Activated CD4-positive, alpha-beta T cell treated with anti-CD3 and anti-CD28 coated beads, Interleukin-2, amount 10 ng/mL, durations not matched to agents 7 days and 5 days (primary cell): ENCODE data around the gene IQGAP3. TPM values are rescaled to one million over a fixed set of nuclear protein-coding genes. Genes with fewer than 3 reads are reported as not detected.
"Not testable (repeated sequence)": the region's sequence is repeated elsewhere in the genome, so short reads cannot be mapped to it uniquely, and the experiment has no call there.

ENCODE experiments used
- CTCF ChIA-PET: fragments of 350-600 bp; sonication (Branson Sonifier 250); formaldehyde crosslinking; loops from one replicate; lab custom pipeline; 2021; ENCODE audit warnings: antibody characterized with exemption; lab: Charles Lee
- POLR2A ChIA-PET: fragments of 350-600 bp; sonication (Branson Sonifier 250); formaldehyde crosslinking; loops from one replicate; lab custom pipeline; 2021; ENCODE audit warnings: antibody characterized with exemption; lab: Charles Lee
- DNase-seq: peaks from one replicate; pipeline ENCODE4 v3.0.0-alpha.2; 2020
- H3K27ac Mint-ChIP-seq: one replicate; pipeline ENCODE4 v1.8.0; 2021; ENCODE audit warnings: mild to moderate bottlenecking, moderate library complexity, mixed read lengths
- H3K27me3 Mint-ChIP-seq: one replicate; pipeline ENCODE4 v1.8.0; 2021; ENCODE audit warnings: mixed read lengths
- H3K36me3 Mint-ChIP-seq: one replicate; pipeline ENCODE4 v1.8.0; 2021; ENCODE audit warnings: low read depth, mixed read lengths
- H3K4me1 Mint-ChIP-seq: one replicate; pipeline ENCODE4 v1.8.0; 2021; ENCODE audit warnings: mixed read lengths
- H3K4me3 Mint-ChIP-seq: one replicate; pipeline ENCODE4 v1.8.0; 2021; ENCODE audit warnings: mild to moderate bottlenecking, moderate library complexity, mixed read lengths
- H3K9me3 Mint-ChIP-seq: one replicate; pipeline ENCODE4 v1.8.0; 2021; ENCODE audit warnings: mixed read lengths
- total RNA-seq, 2 experiments: library from RNA; stranded (reverse); gene quantifications; one replicate each; pipeline ENCODE4 v1.2.3, GENCODE V29; 2021

The IQGAP3 gene
- total RNA-seq: 10 to 100 TPM; 25.2 to 25.5 TPM

GRCh38 chr1:156571919-156572662, at the start of gene IQGAP3:
IQGAP3 (minus strand) TSS chr1:156572565; CDS start chr1:156572529, 36 bp downstream.
- H3K27me3 Mint-ChIP-seq: peaks cover 15% of the 10 kb centered on the region
- H3K4me1 Mint-ChIP-seq: peaks cover 25% of the 10 kb centered on the region
- no peaks in the 10 kb centered on the region for H3K9me3 Mint-ChIP-seq
- peak within 1 kb of the TSS; percentile 94 for H3K4me3 Mint-ChIP-seq
- H3K36me3 Mint-ChIP-seq: peaks cover 16% of the 10 kb centered on the region
- peak within 1 kb of the TSS; percentile 78 for H3K27ac Mint-ChIP-seq
- peak; percentile 86 for DNase-seq
- CTCF ChIA-PET: interaction anchor here (0.7 to 3.1 kb wide), 2 partner anchors 17 to 91 kb away, joined by 3 to 8 read pairs; no protein-coding TSS in a partner anchor
- POLR2A ChIA-PET: no interaction called here

- no peaks in the 10 kb centered on the region for H3K9me3 Mint-ChIP-seq
- POLR2A ChIA-PET: no interaction called here
- H3K4me3 Mint-ChIP-seq: no peak overlapping the region
- H3K27me3 Mint-ChIP-seq: peaks cover 74% of the 10 kb centered on the region
- CTCF ChIA-PET: interaction anchor here (0.6 to 2.6 kb wide), 7 partner anchors 9 to 252 kb away, joined by 3 to 10 read pairs (median 4); partner anchors contain the start of gene CRABP2
- H3K4me1 Mint-ChIP-seq: peaks cover 3% of the 10 kb centered on the region
- DNase-seq: no peak
- no peaks in the 10 kb centered on the region for H3K36me3 Mint-ChIP-seq
- no peak overlapping the region for H3K27ac Mint-ChIP-seq
Observed at GRCh38 chr1:156619582-156619955, 47.2 kb upstream of the IQGAP3 start.

- peak; percentile 34 for DNase-seq
- Mint-ChIP-seq H3K36me3 (no peaks in the 10 kb centered on the region), H3K4me1 (peaks cover under 1% of the 10 kb centered on the region), H3K27me3 (peaks cover 71% of the 10 kb centered on the region), H3K27ac (no peak within 1 kb of the TSS), H3K4me3 (no peak within 1 kb of the TSS), H3K9me3 (no peaks in the 10 kb centered on the region)
- ChIA-PET POLR2A (no interaction called here), CTCF (interaction anchor here (0.6 to 2.6 kb wide), 8 partner anchors 8 to 252 kb away, joined by 3 to 10 read pairs (median 4); no protein-coding TSS in a partner anchor)
Observed at GRCh38 chr1:156618853-156619581, 46.7 kb upstream of the IQGAP3 start, which contains the start of gene HAPLN2. HAPLN2 (plus strand) TSS chr1:156619415; CDS start chr1:156623491, 4,076 bp downstream.

- no peak overlapping the region for H3K4me3 Mint-ChIP-seq
- ChIA-PET POLR2A (no interaction called here), CTCF (interaction anchor here (1.3 to 1.5 kb wide), 3 partner anchors 8 to 231 kb away, joined by 3 to 5 read pairs (median 3); no protein-coding TSS in a partner anchor)
- H3K4me1 Mint-ChIP-seq: no peaks in the 10 kb centered on the region
- H3K36me3 Mint-ChIP-seq: no peaks in the 10 kb centered on the region
- no peak overlapping the region for H3K27ac Mint-ChIP-seq
- peaks cover 61% of the 10 kb centered on the region for H3K27me3 Mint-ChIP-seq
- H3K9me3 Mint-ChIP-seq: no peaks in the 10 kb centered on the region
- DNase-seq: no peak
Observed at GRCh38 chr1:156616463-156616862, 44.1 kb upstream of the IQGAP3 start.

GRCh38 chr1:156615946-156616345, 43.6 kb upstream of the IQGAP3 start:
- DNase-seq: no peak
- ChIA-PET CTCF (interaction anchor here (2.4 kb wide), 1 partner anchor 8 kb away, joined by 7 read pairs; no protein-coding TSS in a partner anchor), POLR2A (no interaction called here)
- Mint-ChIP-seq H3K27ac (no peak overlapping the region), H3K27me3 (peaks cover 58% of the 10 kb centered on the region), H3K4me3 (no peak overlapping the region), H3K4me1 (no peaks in the 10 kb centered on the region), H3K9me3 (no peaks in the 10 kb centered on the region), H3K36me3 (no peaks in the 10 kb centered on the region)

- ChIA-PET CTCF (interaction anchor here (0.9 to 1.3 kb wide), 5 partner anchors 10 to 227 kb away, joined by 3 to 4 read pairs (median 3); partner anchors contain the start of gene NES), POLR2A (interaction anchor here (0.6 kb wide), 1 partner anchor 453 kb away, joined by 3 read pairs; no protein-coding TSS in a partner anchor)
- Mint-ChIP-seq H3K27me3 (peaks cover 37% of the 10 kb centered on the region), H3K9me3 (no peaks in the 10 kb centered on the region), H3K36me3 (no peaks in the 10 kb centered on the region), H3K27ac (no peak overlapping the region), H3K4me1 (peaks cover 4% of the 10 kb centered on the region), H3K4me3 (no peak overlapping the region)
- DNase-seq: no peak
Observed at GRCh38 chr1:156612666-156613065, 40.3 kb upstream of the IQGAP3 start.

- peaks cover 23% of the 10 kb centered on the region for H3K27me3 Mint-ChIP-seq
- not testable (repeated sequence) for H3K4me3 Mint-ChIP-seq, DNase-seq, H3K36me3 Mint-ChIP-seq, H3K9me3 Mint-ChIP-seq, H3K27ac Mint-ChIP-seq, H3K4me1 Mint-ChIP-seq
- CTCF ChIA-PET: interaction anchor here (2.0 kb wide), 1 partner anchor 10 kb away, joined by 7 read pairs; the partner anchor contains the start of gene HAPLN2
- POLR2A ChIA-PET: interaction anchor here (0.6 kb wide), 1 partner anchor 212 kb away, joined by 3 read pairs; no protein-coding TSS in a partner anchor
Observed at GRCh38 chr1:156610072-156610471, 37.7 kb upstream of the IQGAP3 start.

GRCh38 chr1:156608981-156609380, 36.6 kb upstream of the IQGAP3 start:
- H3K27ac Mint-ChIP-seq: no peak overlapping the region
- H3K4me3 Mint-ChIP-seq: no peak overlapping the region
- H3K27me3 Mint-ChIP-seq: peaks cover 19% of the 10 kb centered on the region
- no peaks in the 10 kb centered on the region for H3K36me3 Mint-ChIP-seq
- no peaks in the 10 kb centered on the region for H3K9me3 Mint-ChIP-seq
- CTCF ChIA-PET: interaction anchor here (0.7 to 1.7 kb wide), 17 partner anchors 8 to 328 kb away, joined by 3 to 7 read pairs (median 4); partner anchors contain the start of gene BCAN
- POLR2A ChIA-PET: interaction anchor here (0.6 kb wide), 1 partner anchor 243 kb away, joined by 3 read pairs; no protein-coding TSS in a partner anchor
- peaks cover 4% of the 10 kb centered on the region for H3K4me1 Mint-ChIP-seq
- DNase-seq: peak; percentile 72

GRCh38 chr1:156608036-156608674, 35.8 kb upstream of the IQGAP3 start:
- Mint-ChIP-seq H3K4me3 (no peak overlapping the region), H3K9me3 (no peaks in the 10 kb centered on the region), H3K27me3 (peaks cover 19% of the 10 kb centered on the region), H3K36me3 (no peaks in the 10 kb centered on the region), H3K4me1 (peaks cover 4% of the 10 kb centered on the region), H3K27ac (no peak overlapping the region)
- CTCF ChIA-PET: interaction anchor here (0.7 to 1.7 kb wide), 21 partner anchors 9 to 329 kb away, joined by 3 to 7 read pairs (median 4); partner anchors contain the start of genes BCAN and TTC24
- peak; percentile 82 for DNase-seq
- POLR2A ChIA-PET: interaction anchor here (0.6 kb wide), 1 partner anchor 223 kb away, joined by 3 read pairs; no protein-coding TSS in a partner anchor

GRCh38 chr1:156607344-156607743, 35.0 kb upstream of the IQGAP3 start:
- H3K36me3 Mint-ChIP-seq, POLR2A ChIA-PET, H3K4me1 Mint-ChIP-seq, CTCF ChIA-PET, DNase-seq, H3K4me3 Mint-ChIP-seq, H3K27ac Mint-ChIP-seq, H3K9me3 Mint-ChIP-seq: not testable (repeated sequence)
- H3K27me3 Mint-ChIP-seq: peaks cover 14% of the 10 kb centered on the region

GRCh38 chr1:156602557-156602993, 30.2 kb upstream of the IQGAP3 start:
- peak; percentile 34 for DNase-seq
- CTCF ChIA-PET: no interaction called here
- Mint-ChIP-seq H3K27ac (no peak overlapping the region), H3K27me3 (peaks cover 4% of the 10 kb centered on the region), H3K4me1 (peaks cover 36% of the 10 kb centered on the region), H3K36me3 (peaks cover 9% of the 10 kb centered on the region), H3K4me3 (peak overlapping the region; percentile 54), H3K9me3 (no peaks in the 10 kb centered on the region)
- POLR2A ChIA-PET: no interaction called here

GRCh38 chr1:156601892-156602291, 29.5 kb upstream of the IQGAP3 start:
- no peak for DNase-seq
- POLR2A ChIA-PET: interaction anchor here (0.6 kb wide), 2 partner anchors 76 to 117 kb away, joined by 4 to 6 read pairs; no protein-coding TSS in a partner anchor
- CTCF ChIA-PET: interaction anchor here (0.6 kb wide), 1 partner anchor 474 kb away, joined by 3 read pairs; no protein-coding TSS in a partner anchor

More at GRCh38 chr1:156601892-156602291, 29.5 kb upstream of the IQGAP3 start:
- peak overlapping the region; percentile 91 for H3K27ac Mint-ChIP-seq
- H3K9me3 Mint-ChIP-seq: no peaks in the 10 kb centered on the region
- peak overlapping the region; percentile 96 for H3K4me3 Mint-ChIP-seq
- peaks cover 13% of the 10 kb centered on the region for H3K36me3 Mint-ChIP-seq
- peaks cover 36% of the 10 kb centered on the region for H3K4me1 Mint-ChIP-seq
- peaks cover 3% of the 10 kb centered on the region for H3K27me3 Mint-ChIP-seq
